ENCODE data around the gene CAMKMT. TPM values are rescaled to one million over a fixed set of nuclear protein-coding genes. Genes with fewer than 3 reads are reported as not detected.
"Not testable (repeated sequence)": the region's sequence is repeated elsewhere in the genome, so short reads cannot be mapped to it uniquely, and the experiment has no call there.

The CAMKMT gene
- total and polyA plus RNA-seq, 8 donors, result 1.4 to 27.4 (median 6.2) TPM

GRCh38 chr2:44372246-44372645 lies 10.5 kb downstream of the CAMKMT start:
- no peaks in the 10 kb centered on the region for H3K27me3 ChIP-seq
- no peak for TF ChIP-seq EP300 (IDR thresholded peaks at IDR 0.05)
- no peak for TF ChIP-seq CTCF (IDR thresholded peaks at IDR 0.05)
- no peak for TF ChIP-seq POLR2AphosphoS5 (IDR thresholded peaks at IDR 0.05)
- TF ChIP-seq POLR2A (IDR thresholded peaks at IDR 0.05), result no peak
- H3K27ac ChIP-seq, result no peak overlapping the region
- WGBS, 5 donors, result 85 to 95% (median 93%) methylated on average over 3 of the region's 3 CpGs
- H3K36me3 ChIP-seq, result peaks cover 0 to 8% (median 2%) of the 10 kb centered on the region in 4 donors
- H3K4me3 ChIP-seq, result no peak overlapping the region
- intact Hi-C loops (cut with DNase I; ENCODE audit: low total_unique reads), result no loop called here
- DNase-seq, result no peak
- no peaks in the 10 kb centered on the region for H3K9me3 ChIP-seq
- no peaks in the 10 kb centered on the region for H3K4me1 ChIP-seq

GRCh38 chr2:44377486-44377885 lies 15.7 kb downstream of the CAMKMT start:
- Histone ChIP-seq H3K4me1 (no peaks in the 10 kb centered on the region), H3K27ac (no peak overlapping the region), H3K4me3 (no peak overlapping the region), H3K9me3 (no peaks in the 10 kb centered on the region), H3K27me3 (no peaks in the 10 kb centered on the region), H3K36me3 (peaks cover 0 to 11% (median 7%) of the 10 kb centered on the region in 4 donors)
- intact Hi-C loops (cut with DNase I; ENCODE audit: low total_unique reads), result no loop called here
- WGBS, 5 donors, result 90 to 100% (median 95%) methylated on average over 2 of the region's 2 CpGs
- no peak for DNase-seq
- TF ChIP-seq CTCF (IDR thresholded peaks at IDR 0.05) (no peak), EP300 (IDR thresholded peaks at IDR 0.05) (no peak), POLR2AphosphoS5 (IDR thresholded peaks at IDR 0.05) (no peak), POLR2A (IDR thresholded peaks at IDR 0.05) (no peak)

- H3K9me3 ChIP-seq; H3K27ac ChIP-seq; DNase-seq; H3K4me3 ChIP-seq; H3K4me1 ChIP-seq; H3K27me3 ChIP-seq; intact Hi-C loops (cut with DNase I; ENCODE audit: low total_unique reads): not testable (repeated sequence)
- H3K36me3 ChIP-seq, result peaks cover 0 to 16% (median 12%) of the 10 kb centered on the region in 4 donors
- 57 to 76% (median 61%) methylated on average over 2 of the region's 2 CpGs for WGBS, 5 donors
Observed at GRCh38 chr2:44385226-44385625, 23.5 kb downstream of the CAMKMT start.

- H3K27ac ChIP-seq, result no peak overlapping the region
- H3K4me3 ChIP-seq, result no peak overlapping the region
- intact Hi-C loops (cut with DNase I; ENCODE audit: low total_unique reads), result no loop called here
- TF ChIP-seq POLR2AphosphoS5 (IDR thresholded peaks at IDR 0.05) (no peak), POLR2A (IDR thresholded peaks at IDR 0.05) (no peak), CTCF (IDR thresholded peaks at IDR 0.05) (no peak), EP300 (IDR thresholded peaks at IDR 0.05) (no peak)
- H3K4me1 ChIP-seq, result no peaks in the 10 kb centered on the region
- DNase-seq, result no peak
- H3K27me3 ChIP-seq, result no peaks in the 10 kb centered on the region
- 60 to 76% (median 66%) methylated on average over 4 of the region's 4 CpGs for WGBS, 5 donors
- H3K9me3 ChIP-seq, result no peaks in the 10 kb centered on the region
- no peaks in the 10 kb centered on the region for H3K36me3 ChIP-seq
Observed at GRCh38 chr2:44388877-44389276, 27.1 kb downstream of the CAMKMT start.

- Histone ChIP-seq H3K4me1 (no peaks in the 10 kb centered on the region), H3K36me3 (no peaks in the 10 kb centered on the region), H3K4me3 (no peak overlapping the region), H3K9me3 (no peaks in the 10 kb centered on the region), H3K27ac (no peak overlapping the region), H3K27me3 (no peaks in the 10 kb centered on the region)
- intact Hi-C loops (cut with DNase I; ENCODE audit: low total_unique reads), result loop anchor here (10.0 kb wide), 1 partner anchor 565 kb away; no protein-coding TSS in a partner anchor
- TF ChIP-seq CTCF (IDR thresholded peaks at IDR 0.05) (peak in 2 of 7 experiments; percentile 13 to 32), POLR2AphosphoS5 (IDR thresholded peaks at IDR 0.05) (no peak)
- 84 to 94% (median 89%) methylated on average over 1 of the region's 1 CpG for WGBS, 5 donors
- DNase-seq, result no peak
Observed at GRCh38 chr2:44389895-44390294, 28.1 kb downstream of the CAMKMT start.
